GM21515 (cell line): ENCODE measurements around the gene SSBP2.

Experiments used
- ATAC-seq: cut with Tn5 transposase; IDR thresholded peaks from one replicate; pipeline ENCODE4 v1.9.1; 2021; ENCODE audit not compliant: unreplicated experiment

SSBP2 gene

GRCh38 chr5:81400375-81400774 is 350.5 kb downstream of the SSBP2 start:
- ATAC-seq: no peak

GRCh38 chr5:81398741-81399140 is 352.2 kb downstream of the SSBP2 start:
- ATAC-seq: no peak

- no peak for ATAC-seq
Observed at GRCh38 chr5:81397176-81397575, 353.7 kb downstream of the SSBP2 start.

- no peak for ATAC-seq
Observed at GRCh38 chr5:81395262-81395661, 355.6 kb downstream of the SSBP2 start.

- ATAC-seq: no peak
Observed at GRCh38 chr5:81393783-81394718, 356.8 kb downstream of the SSBP2 start, which contains the start of gene ACOT12. TSS of gene ACOT12 (minus strand) at chr5:81394134. CDS start at chr5:81394114, 20 bp downstream.

- no peak for ATAC-seq
Observed at GRCh38 chr5:81393430-81393782, 357.5 kb downstream of the SSBP2 start.

GRCh38 chr5:81389025-81389424 is 361.9 kb downstream of the SSBP2 start:
- ATAC-seq: no peak

- no peak for ATAC-seq
Observed at GRCh38 chr5:81388169-81388568, 362.7 kb downstream of the SSBP2 start.

GRCh38 chr5:81383867-81384266 is 367.0 kb downstream of the SSBP2 start:
- ATAC-seq: no peak

- no peak for ATAC-seq
Observed at GRCh38 chr5:81371354-81371876, 379.5 kb downstream of the SSBP2 start.

GRCh38 chr5:81370912-81371311 is 380.0 kb downstream of the SSBP2 start:
- no peak for ATAC-seq

- ATAC-seq: no peak
Observed at GRCh38 chr5:81365541-81365940, 385.4 kb downstream of the SSBP2 start.

GRCh38 chr5:81363093-81363871 is 387.6 kb downstream of the SSBP2 start:
- no peak for ATAC-seq
